KOPT-K1 (cell line): ENCODE measurements around the gene PPP1R17.

Source experiments
- H3K27ac ChIP-seq: fragments of 200-600 bp; sonication (generic); 2 replicates; pipeline ENCODE4 v1.5.1; 2016; ENCODE audit warnings: antibody characterized with exemption, mild to moderate bottlenecking, low read depth, low read length; ENCODE audit not compliant: poor library complexity, severe bottlenecking
- H3K36me3 ChIP-seq: fragments of 200-600 bp; sonication (generic); 2 replicates; pipeline ENCODE4 v1.5.1; 2017; ENCODE audit warnings: antibody characterized with exemption, mild to moderate bottlenecking, low read length, moderate library complexity; ENCODE audit not compliant: insufficient read depth
- H3K9me3 ChIP-seq: fragments of 200-600 bp; sonication (generic); 2 replicates; pipeline ENCODE4 v1.5.1; 2017; ENCODE audit warnings: antibody characterized with exemption, low read length, mild to moderate bottlenecking; ENCODE audit not compliant: insufficient read depth, poor library complexity, severe bottlenecking

Gene PPP1R17

DNA sequence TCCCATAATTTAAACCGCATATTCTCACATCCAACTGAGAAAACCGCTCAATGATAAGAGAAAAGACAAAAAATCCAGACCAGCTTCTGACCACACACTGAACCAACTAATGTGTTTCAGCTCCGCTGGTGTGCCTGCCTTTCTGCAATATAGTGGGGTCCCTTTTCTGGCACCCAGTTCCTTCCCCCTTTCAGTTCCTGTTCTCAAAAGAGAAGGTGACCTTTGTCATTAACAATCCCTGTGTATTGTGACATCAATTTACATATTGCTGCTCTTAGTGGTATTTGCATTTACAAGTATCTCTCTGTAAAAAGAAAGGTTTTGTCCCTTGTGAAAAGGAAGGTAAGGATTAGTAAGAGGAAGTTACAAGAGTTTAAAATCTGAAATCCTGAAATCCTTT, 1.4 kb downstream of the PPP1R17 start:
- H3K9me3 ChIP-seq, result no peaks in the 10 kb centered on the region
- no peak overlapping the region for H3K27ac ChIP-seq
- H3K36me3 ChIP-seq, result no peaks in the 10 kb centered on the region

DNA sequence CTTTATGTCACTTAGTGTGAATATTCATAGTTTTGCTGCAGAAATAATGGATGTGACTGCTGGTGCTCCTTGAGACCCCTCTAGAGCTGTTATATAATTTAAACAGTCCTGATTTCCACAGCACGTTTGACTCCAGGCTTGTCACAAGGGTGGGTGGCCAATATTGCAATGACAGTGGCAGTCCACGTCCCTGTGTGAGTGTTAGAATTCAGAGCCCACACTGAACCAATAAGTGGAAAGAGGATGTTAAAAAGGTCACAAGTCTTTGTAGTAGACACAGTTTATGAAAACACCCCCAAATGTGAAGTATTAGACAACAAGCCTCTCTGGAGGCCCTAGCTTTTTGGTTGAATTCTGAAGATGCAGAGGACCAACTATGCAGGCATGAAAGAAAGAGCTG, 2.0 kb downstream of the PPP1R17 start:
- no peak overlapping the region for H3K27ac ChIP-seq
- no peaks in the 10 kb centered on the region for H3K9me3 ChIP-seq
- H3K36me3 ChIP-seq, result no peaks in the 10 kb centered on the region

DNA sequence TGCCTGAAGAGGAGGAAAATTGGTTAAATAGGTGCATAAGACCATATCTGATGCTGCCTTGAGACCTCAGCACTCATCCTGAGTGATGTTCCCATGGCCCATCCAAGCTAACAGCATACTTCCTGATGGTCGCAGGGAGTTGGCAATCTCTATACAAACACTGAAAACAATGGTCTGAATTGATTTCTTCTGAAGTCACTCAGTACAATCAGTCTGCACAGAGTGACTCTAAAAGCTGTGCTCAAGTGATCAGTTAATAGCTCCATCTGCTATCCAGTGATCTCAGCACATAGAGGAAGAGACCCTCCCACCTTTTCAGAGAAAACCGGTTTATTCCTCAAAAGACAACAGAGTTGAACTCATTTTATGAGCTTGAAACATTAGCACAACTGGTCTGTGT, 3.9 kb downstream of the PPP1R17 start:
- Histone ChIP-seq H3K36me3 (no peaks in the 10 kb centered on the region), H3K9me3 (no peaks in the 10 kb centered on the region), H3K27ac (no peak overlapping the region)

DNA sequence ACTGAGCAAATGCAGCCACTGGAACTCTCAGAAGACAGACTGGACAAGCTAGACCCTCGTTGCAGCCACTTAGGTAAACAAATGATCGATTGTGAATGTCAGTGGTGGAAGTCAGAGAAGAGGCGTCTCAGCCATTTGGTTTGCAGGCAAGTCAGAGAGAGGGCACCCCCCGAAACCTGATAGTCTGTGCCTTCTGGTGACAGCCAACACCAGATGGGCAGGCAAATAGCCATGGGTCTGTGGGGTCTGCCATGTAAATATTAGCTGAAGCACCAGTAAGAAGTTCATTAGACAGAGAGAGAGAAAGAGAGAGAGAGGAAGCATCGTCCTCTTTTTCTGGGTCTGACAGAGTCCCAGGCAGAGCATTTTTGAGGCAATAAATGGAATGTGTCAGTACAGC, 5.4 kb downstream of the PPP1R17 start:
- Histone ChIP-seq H3K27ac (no peak overlapping the region), H3K9me3 (no peaks in the 10 kb centered on the region), H3K36me3 (no peaks in the 10 kb centered on the region)

DNA sequence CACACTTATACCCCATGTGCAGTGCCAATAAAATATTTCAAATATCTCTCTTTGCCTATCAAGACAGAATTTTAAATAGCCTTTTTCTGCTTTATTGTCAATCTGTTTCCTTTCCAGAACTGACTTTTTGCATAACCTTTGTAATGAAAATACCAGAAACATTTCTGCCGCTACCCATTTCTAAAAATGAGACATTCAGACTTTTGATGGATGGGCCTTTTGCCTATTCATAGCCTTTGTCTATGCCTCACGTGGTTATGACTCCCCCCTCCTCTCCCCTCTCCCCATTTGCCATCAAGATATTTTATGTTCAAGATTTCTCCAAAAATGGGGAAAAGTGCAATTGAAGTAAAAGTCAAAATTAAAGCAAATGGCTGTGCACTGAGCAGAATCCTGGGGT, 5.9 kb downstream of the PPP1R17 start:
- Histone ChIP-seq H3K36me3 (no peaks in the 10 kb centered on the region), H3K9me3 (no peaks in the 10 kb centered on the region), H3K27ac (no peak overlapping the region)

DNA sequence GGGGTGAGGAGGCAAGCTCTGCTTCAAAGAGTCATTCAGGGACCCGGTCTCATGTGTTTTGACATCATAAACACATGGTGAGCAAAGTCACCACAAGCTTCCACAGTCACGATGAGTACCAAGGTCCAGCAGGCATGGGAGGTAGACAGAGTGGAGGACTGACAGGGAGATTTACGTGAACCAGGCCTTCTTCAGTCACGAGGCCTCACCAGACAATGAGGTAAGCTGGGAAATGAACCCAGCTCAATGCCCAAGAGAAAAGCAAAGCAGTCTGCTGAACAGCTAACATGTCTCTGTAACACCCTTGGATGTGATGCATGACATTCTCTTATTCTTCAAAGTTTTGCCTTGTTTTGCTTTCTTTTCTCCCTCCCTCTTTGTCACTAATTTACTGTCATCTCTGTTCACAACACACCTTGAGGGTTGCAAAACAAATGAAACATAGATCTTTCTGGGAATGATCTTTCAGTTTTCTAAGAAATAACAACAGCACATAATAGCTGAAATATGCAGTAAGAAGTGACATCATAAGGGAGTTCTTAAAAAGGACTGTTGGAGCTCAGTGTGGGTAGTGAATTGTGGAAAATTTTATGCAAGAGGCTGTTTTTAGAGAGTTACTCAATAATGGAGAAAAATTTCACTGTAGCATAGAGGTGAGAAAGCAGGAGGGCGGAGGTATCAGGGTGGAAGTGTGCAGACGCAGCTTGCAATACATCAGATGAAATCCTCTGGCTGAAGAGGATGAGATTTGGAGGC, 9.0 kb downstream of the PPP1R17 start:
- H3K27ac ChIP-seq, result no peak overlapping the region
- H3K36me3 ChIP-seq, result no peaks in the 10 kb centered on the region
- H3K9me3 ChIP-seq, result no peaks in the 10 kb centered on the region

DNA sequence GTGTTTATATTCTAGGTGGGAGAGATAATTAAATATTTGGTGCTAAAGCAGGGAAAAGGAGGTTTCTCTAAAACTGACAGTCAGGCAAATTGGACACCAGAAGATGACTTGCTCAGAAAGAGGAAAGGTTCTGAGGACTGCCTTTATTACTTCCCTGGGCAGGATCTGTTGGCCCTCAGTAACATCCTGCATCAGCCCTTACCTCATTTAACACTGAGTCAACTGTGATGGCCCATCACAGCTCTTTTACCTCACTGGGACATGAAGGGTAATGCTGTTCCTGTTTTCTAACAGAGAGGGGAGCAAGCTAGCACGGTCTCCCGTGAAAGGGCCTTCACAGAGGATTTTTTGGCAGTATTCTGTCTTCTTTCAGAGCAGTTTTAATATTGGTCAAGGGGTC, 12.0 kb downstream of the PPP1R17 start:
- no peaks in the 10 kb centered on the region for H3K36me3 ChIP-seq
- no peak overlapping the region for H3K27ac ChIP-seq
- no peaks in the 10 kb centered on the region for H3K9me3 ChIP-seq

DNA sequence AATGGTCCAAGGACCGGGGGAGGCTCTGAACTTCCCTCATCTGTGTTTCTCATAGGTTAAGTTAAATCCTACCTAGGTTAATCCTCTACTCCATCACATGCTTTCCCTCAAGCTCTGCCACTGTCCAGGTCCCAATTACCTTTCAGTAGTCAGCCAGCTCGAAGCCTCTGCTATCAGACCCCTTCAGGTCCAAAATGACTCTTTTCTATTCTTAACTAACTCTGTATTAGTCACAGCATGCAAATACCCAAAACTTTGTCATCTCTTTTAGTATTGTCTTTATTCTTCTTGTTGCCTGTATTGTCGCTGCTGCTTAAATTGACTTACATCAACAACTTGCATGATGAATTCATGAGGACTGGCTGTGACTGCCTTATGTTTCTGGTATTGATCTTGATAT, 15.3 kb downstream of the PPP1R17 start:
- Histone ChIP-seq H3K36me3 (no peaks in the 10 kb centered on the region), H3K9me3 (no peaks in the 10 kb centered on the region), H3K27ac (no peak overlapping the region)

DNA sequence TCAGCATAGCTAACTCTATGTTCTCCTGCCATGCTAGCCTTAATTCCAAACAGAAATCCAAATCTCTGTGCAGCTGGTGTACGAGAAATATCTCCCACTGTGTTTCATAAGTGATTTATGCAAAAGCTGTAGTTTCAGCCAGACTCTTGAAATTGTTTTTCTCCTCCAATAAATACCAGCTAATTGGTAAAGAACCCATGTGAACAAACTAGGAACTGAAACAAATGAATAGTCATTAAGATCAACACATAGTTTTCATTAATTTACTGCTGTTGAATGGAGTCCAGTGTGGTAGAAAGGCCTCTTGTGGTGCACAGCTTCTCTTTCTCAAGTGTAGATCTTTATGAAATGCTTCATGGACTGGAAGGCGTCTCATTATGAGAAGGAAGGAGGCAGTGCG, 18.4 kb downstream of the PPP1R17 start:
- no peaks in the 10 kb centered on the region for H3K9me3 ChIP-seq
- H3K27ac ChIP-seq, result no peak overlapping the region
- no peaks in the 10 kb centered on the region for H3K36me3 ChIP-seq

DNA sequence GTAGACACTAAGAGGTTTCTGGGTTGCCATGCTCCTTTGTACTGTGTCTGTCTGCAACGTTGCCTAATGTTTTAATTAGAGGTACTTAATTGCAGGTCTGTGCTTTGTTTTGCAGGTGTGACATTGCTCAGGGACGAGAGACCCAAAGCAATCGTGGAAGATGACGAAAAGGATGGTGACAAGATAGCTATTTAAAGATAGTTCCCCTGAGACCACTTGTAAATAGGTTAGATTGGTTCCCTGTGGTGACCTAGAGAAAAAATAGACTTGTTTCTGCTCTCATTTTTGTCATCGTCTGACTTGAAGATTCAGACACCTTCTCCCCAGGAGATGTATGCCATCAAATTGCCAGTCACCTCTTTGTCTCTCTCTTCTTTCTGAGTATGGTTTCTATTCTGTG, 20.1 kb downstream of the PPP1R17 start:
- Histone ChIP-seq H3K9me3 (no peaks in the 10 kb centered on the region), H3K27ac (no peak overlapping the region), H3K36me3 (no peaks in the 10 kb centered on the region)

DNA sequence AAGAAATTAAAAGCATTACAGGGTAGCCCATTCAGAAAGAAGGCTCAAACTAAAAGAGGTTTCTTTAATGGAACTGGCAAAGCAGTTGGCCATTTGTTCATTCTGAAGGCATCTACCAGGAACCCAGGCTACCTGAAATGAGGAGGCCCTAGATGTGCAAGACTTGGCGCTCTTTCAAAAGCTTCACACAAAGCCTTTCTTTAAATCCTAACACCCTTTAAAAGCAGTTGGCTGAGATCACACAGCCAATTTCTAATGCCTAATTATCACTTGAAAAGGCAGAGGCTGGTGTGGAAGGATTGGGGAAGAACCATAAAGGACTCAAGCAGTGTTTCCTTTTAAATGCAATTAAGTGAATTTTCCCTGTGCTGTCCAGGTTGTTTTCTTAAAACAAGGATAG, 23.2 kb downstream of the PPP1R17 start:
- Histone ChIP-seq H3K36me3 (no peaks in the 10 kb centered on the region), H3K27ac (no peak overlapping the region), H3K9me3 (no peaks in the 10 kb centered on the region)

DNA sequence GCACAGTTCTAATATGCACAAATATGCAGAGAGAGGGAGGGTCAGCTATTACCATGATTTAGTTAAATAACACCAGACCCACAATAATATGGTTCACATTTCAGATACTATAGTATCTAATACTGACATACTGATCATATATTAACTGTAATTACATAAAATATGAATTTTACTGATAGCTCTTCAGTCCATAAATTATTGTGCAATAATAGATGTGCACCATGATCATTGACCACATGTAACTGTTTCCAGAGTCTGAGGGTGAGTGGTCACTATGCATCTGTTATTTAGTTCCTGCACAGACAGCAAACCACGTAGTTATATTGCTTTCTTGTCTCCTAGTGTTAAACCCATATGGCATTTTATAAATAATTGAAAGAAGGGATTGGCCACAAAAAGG, 29.3 kb downstream of the PPP1R17 start:
- Histone ChIP-seq H3K9me3 (no peaks in the 10 kb centered on the region), H3K27ac (no peak overlapping the region), H3K36me3 (no peaks in the 10 kb centered on the region)

DNA sequence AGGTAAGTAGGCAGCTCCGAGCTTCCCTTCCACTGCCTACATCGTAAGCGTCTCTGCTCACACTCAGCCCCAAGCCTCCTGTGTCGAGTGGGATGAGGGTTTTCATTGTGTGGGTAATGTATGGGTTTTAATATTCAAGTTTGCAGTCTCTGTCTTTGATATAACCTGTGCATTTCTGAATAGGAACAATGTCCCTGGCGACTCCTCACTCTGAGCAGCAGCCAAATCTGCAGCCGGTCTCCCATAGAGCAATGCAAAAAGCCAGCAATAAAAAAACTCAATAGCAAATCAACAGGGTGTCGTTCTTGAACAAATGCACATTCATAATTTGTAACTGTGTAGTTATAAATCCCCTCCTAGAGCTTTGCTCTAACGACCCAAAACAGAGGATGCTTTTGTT, 33.4 kb downstream of the PPP1R17 start:
- Histone ChIP-seq H3K36me3 (no peaks in the 10 kb centered on the region), H3K9me3 (no peaks in the 10 kb centered on the region), H3K27ac (no peak overlapping the region)

DNA sequence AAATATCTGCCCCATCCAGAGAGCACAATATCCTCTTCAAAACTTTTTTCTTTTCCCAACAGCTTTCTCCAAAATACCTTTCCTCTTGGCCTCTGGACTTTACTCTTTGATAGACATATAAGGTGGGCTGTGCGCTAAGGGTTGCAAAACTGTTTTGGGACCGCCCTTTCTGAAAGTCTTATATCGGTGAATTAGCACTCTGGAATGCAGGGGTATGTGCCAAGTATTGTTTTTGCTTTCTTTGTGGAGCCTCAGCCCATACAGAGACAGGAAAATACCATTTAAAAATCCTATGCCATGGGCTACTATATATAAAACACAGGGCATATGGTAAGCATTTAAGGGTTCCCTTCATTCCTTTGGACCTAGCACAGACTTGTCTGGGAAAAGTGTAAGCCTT, 37.7 kb downstream of the PPP1R17 start:
- no peaks in the 10 kb centered on the region for H3K36me3 ChIP-seq
- no peaks in the 10 kb centered on the region for H3K9me3 ChIP-seq
- H3K27ac ChIP-seq, result no peak overlapping the region

DNA sequence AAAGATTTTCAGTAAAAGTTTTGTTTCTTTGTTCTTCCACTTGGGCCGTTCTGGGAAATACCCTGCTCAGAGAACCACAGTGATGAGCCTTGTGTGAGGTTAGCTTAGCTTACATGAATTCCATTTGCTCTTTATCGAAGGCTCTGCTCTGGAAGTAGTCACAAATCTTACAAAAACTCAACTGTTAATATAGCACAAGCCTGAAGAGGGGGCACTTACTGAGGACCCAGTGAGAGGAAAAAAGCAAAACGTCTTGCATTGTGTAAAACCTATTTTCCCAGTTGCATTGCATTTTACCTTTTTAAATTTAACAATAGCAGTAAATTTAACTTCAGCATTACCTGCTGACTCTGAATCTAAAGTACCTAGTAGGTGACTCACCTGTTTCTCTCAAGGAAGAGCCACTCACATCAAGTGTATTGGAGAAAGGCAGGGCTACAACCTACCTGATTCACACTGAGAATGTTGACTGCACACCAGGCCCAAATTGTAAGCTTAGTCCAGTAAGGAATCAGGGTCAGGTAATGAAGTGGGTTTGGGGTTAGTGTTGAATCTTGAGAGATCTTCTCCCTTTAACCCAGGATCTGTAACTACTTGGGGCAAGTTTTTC, 42.3 kb downstream of the PPP1R17 start:
- no peak overlapping the region for H3K27ac ChIP-seq
- no peaks in the 10 kb centered on the region for H3K36me3 ChIP-seq
- H3K9me3 ChIP-seq, result no peaks in the 10 kb centered on the region

DNA sequence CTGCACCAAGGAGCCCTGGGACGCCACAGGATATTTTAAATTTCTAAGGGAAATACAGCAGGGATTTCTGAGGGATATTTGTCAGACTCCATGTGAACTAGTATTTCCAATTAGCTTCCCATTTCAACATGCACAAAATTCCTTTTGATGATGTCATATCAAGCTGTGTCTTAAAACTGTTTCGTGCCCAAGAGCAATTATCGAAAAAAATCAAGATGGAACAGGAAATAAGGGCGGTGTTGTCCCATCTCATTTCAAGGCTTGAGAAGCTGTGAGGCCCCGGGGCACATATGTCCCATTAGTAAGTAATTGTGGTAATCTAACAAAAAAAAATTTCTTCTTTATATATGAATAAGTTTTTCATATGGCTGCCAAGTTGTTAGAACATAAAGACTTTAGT, 47.4 kb downstream of the PPP1R17 start:
- Histone ChIP-seq H3K36me3 (no peaks in the 10 kb centered on the region), H3K9me3 (no peaks in the 10 kb centered on the region), H3K27ac (no peak overlapping the region)
